H1 (cell line): ENCODE data around the gene ATP7B. TPM values are rescaled to one million over a fixed set of nuclear protein-coding genes. Genes with fewer than 3 reads are reported as not detected.

Experiments
- CHD1 ChIP-seq: IDR thresholded peaks from 2 replicates; pipeline ENCODE4 v1.6.1; 2012; ENCODE audit warnings: low read depth, low read length, improper control_type of control experiment
- CHD2 ChIP-seq: IDR thresholded peaks from 2 replicates; pipeline ENCODE4 v1.6.1; 2012; ENCODE audit warnings: low read length, improper control_type of control experiment
- CREB1 ChIP-seq: IDR thresholded peaks from 2 replicates; pipeline ENCODE4 v1.6.1; 2012; ENCODE audit warnings: inconsistent platforms
- CTBP2 ChIP-seq: IDR thresholded peaks from 2 replicates; pipeline ENCODE4 v1.7.0; 2011; ENCODE audit warnings: borderline replicate concordance, mild to moderate bottlenecking, moderate library complexity, mixed read lengths, low read length; ENCODE audit not compliant: insufficient read depth, insufficient read length
- RNF2 ChIP-seq: fragments of 200-900, 300-1000 bp; sonication (generic); IDR thresholded peaks from 2 replicates; pipeline ENCODE4 v1.7.1; 2016; ENCODE audit warnings: borderline replicate concordance, low read depth, mild to moderate bottlenecking, antibody characterized with exemption, low read length; ENCODE audit not compliant: poor library complexity, severe bottlenecking; ENCODE audit errors: missing control alignments
- polyA plus RNA-seq, 7 experiments: library from polyadenylated mRNA; depleted of rRNA in 3 of 7; stranded (reverse) in 5 of 7; unstranded in 2 of 7; fragments of >200 nt in 5 of 7; fragments of 200-250 nt in 2 of 7; gene quantifications; 1 replicate in 5 of 7; 2 replicates in 1 of 7; 4 replicates in 1 of 7; pipeline versions ENCODE4 v1.2.1 to v1.2.3, GENCODE V29; 2011 to 2013; ENCODE audit warnings: missing spikeins in 2 of 7, mixed read lengths in 2 of 7
- total RNA-seq: library from RNA; stranded (reverse); fragmentation: NEBNext Ultra II Directional; extraction: Animal tissue kit (Norgen Biotek cat#: 25700); gene quantifications from 2 replicates; pipeline ENCODE4 v1.2.1, GENCODE V29; 2021

The ATP7B gene
- total and polyA plus RNA-seq, 2 of the 8 experiments (the other 6 are each of a cell fraction or from before 2014, with no cell fraction given) = 4.1 to 9.2 TPM

- TF ChIP-seq CTBP2 (no peak), CHD2 (no peak), CREB1 (no peak), RNF2 (no peak), CHD1 (no peak)
Measured at GRCh38 chr13:52048516-52048915, 37.3 kb upstream of the ATP7B start (continued).
